Neural progenitor cell (in vitro differentiated cells): Measurements from ENCODE around the gene EML2. TPM values are rescaled to one million over a fixed set of nuclear protein-coding genes. Genes with fewer than 3 reads are reported as not detected.

Experiments
- DNase-seq: peaks from one replicate; pipeline ENCODE4 v3.0.0-alpha.2; 2016; ENCODE audit warnings: low spot score
- H2AFZ ChIP-seq: fragments of 200-600 bp; sonication (generic); replicated peaks from 2 replicates; pipeline ENCODE4 v1.6.1; 2016; ENCODE audit warnings: antibody characterized with exemption
- H3F3A ChIP-seq: fragments of 200-600 bp; sonication (generic); 2 replicates; pipeline ENCODE4 v1.6.1; 2016; ENCODE audit warnings: antibody characterized with exemption, low read depth
- H3K27ac ChIP-seq: fragments of 200-600 bp; sonication (generic); 2 replicates; pipeline ENCODE4 v1.5.1; 2016; ENCODE audit warnings: mild to moderate bottlenecking
- H3K27me3 ChIP-seq: fragments of 200-600 bp; sonication (generic); 2 replicates; pipeline ENCODE4 v1.6.1; 2016; ENCODE audit warnings: mild to moderate bottlenecking, moderate library complexity
- H3K36me3 ChIP-seq: fragments of 200-600 bp; sonication (generic); 2 replicates; pipeline ENCODE4 v1.5.1; 2016
- H3K4me1 ChIP-seq: fragments of 200-600 bp; sonication (generic); 2 replicates; pipeline ENCODE4 v1.6.1; 2016; ENCODE audit warnings: mixed run types
- H3K4me2 ChIP-seq: fragments of 200-600 bp; sonication (generic); 2 replicates; pipeline ENCODE4 v1.6.1; 2016
- H3K4me3 ChIP-seq: fragments of 200-600 bp; sonication (generic); 2 replicates; pipeline ENCODE4 v1.5.1; 2016
- H3K79me2 ChIP-seq: fragments of 200-600 bp; sonication (generic); 2 replicates; pipeline ENCODE4 v1.6.1; 2016; ENCODE audit warnings: low read depth
- H3K9ac ChIP-seq: fragments of 200-600 bp; sonication (generic); 2 replicates; pipeline ENCODE4 v1.6.1; 2016
- H3K9me3 ChIP-seq: fragments of 200-600 bp; sonication (generic); 2 replicates; pipeline ENCODE4 v1.5.1; 2016; ENCODE audit warnings: low read depth
- H4K20me1 ChIP-seq: fragments of 200-600 bp; sonication (generic); 2 replicates; pipeline ENCODE4 v1.6.1; 2016; ENCODE audit warnings: low read depth
- H3K27ac Mint-ChIP-seq: 3 replicates; pipeline ENCODE4 v1.8.0; 2021; ENCODE audit warnings: mixed read lengths
- H3K27me3 Mint-ChIP-seq: 2 replicates; pipeline ENCODE4 v1.8.0; 2022; ENCODE audit warnings: low read depth, mild to moderate bottlenecking, inconsistent platforms, moderate library complexity, mixed read lengths; ENCODE audit not compliant: insufficient read depth
- H3K36me3 Mint-ChIP-seq: 3 replicates; pipeline ENCODE4 v1.8.0; 2021; ENCODE audit warnings: mixed read lengths
- H3K4me1 Mint-ChIP-seq: 3 replicates; pipeline ENCODE4 v1.8.0; 2021; ENCODE audit warnings: mixed read lengths
- H3K4me3 Mint-ChIP-seq: 3 replicates; pipeline ENCODE4 v1.8.0; 2021; ENCODE audit warnings: mild to moderate bottlenecking, moderate library complexity, mixed read lengths
- H3K9me3 Mint-ChIP-seq: 3 replicates; pipeline ENCODE4 v1.8.0; 2020; ENCODE audit warnings: mixed read lengths
- CTCF ChIP-seq: fragments of 200-600 bp; sonication (generic); IDR thresholded peaks from 2 replicates; pipeline ENCODE4 v1.5.1; 2017; ENCODE audit warnings: antibody characterized with exemption, mild to moderate bottlenecking
- EZH2 ChIP-seq: fragments of 200-600 bp; sonication (generic); IDR thresholded peaks from 2 replicates; pipeline ENCODE4 v1.6.1; 2017; ENCODE audit warnings: antibody characterized with exemption, mild to moderate bottlenecking, moderate library complexity
- EZH2phosphoT487 ChIP-seq: fragments of 200-600 bp; sonication (generic); IDR thresholded peaks from 2 replicates; pipeline ENCODE4 v1.6.1; 2017; ENCODE audit warnings: antibody characterized with exemption
- total RNA-seq: library from RNA; depleted of rRNA; stranded (reverse); fragments of >200 nt; gene quantifications from 2 replicates; pipeline ENCODE4 v1.2.3, GENCODE V29; 2015; ENCODE audit warnings: low replicate concordance

The EML2 gene
- total RNA-seq, 1 donor from 2014 or later = 15.9 TPM

- Histone ChIP-seq H3F3A (peaks cover 42% of the 10 kb centered on the region), H3K27ac (no peak overlapping the region), H3K9me3 (no peaks in the 10 kb centered on the region), H3K79me2 (no peaks in the 10 kb centered on the region), H4K20me1 (peaks cover 8% of the 10 kb centered on the region), H3K27me3 (peaks cover 87% of the 10 kb centered on the region), H3K36me3 (no peaks in the 10 kb centered on the region), H3K4me2 (peak overlapping the region; percentile 72), H3K4me1 (peaks cover 12% of the 10 kb centered on the region), H3K9ac (no peak overlapping the region), H2AFZ (no peak overlapping the region), H3K4me3 (peak overlapping the region; percentile 31)
- Mint-ChIP-seq H3K4me1 (peaks cover 27% of the 10 kb centered on the region), H3K9me3 (no peaks in the 10 kb centered on the region), H3K27ac (no peak overlapping the region), H3K4me3 (peak overlapping the region; percentile 86), H3K36me3 (no peaks in the 10 kb centered on the region), H3K27me3 (peaks cover 37% of the 10 kb centered on the region)
- no peak for TF ChIP-seq EZH2phosphoT487
- TF ChIP-seq EZH2 = peak; percentile 5
- TF ChIP-seq CTCF = no peak
- DNase-seq = peak; percentile 92
Observed at GRCh38 chr19:45670670-45671453, 31.7 kb upstream of the EML2 start.

- Histone ChIP-seq H4K20me1 (peaks cover 8% of the 10 kb centered on the region), H2AFZ (peak overlapping the region; percentile 4), H3K27me3 (peaks cover 65% of the 10 kb centered on the region), H3K4me2 (peak overlapping the region; percentile 74), H3K9ac (no peak overlapping the region), H3K4me1 (peaks cover 12% of the 10 kb centered on the region), H3K4me3 (peak overlapping the region; percentile 39), H3K79me2 (no peaks in the 10 kb centered on the region), H3K36me3 (no peaks in the 10 kb centered on the region), H3F3A (peaks cover 35% of the 10 kb centered on the region), H3K27ac (no peak overlapping the region), H3K9me3 (no peaks in the 10 kb centered on the region)
- Mint-ChIP-seq H3K27me3 (peaks cover 39% of the 10 kb centered on the region), H3K9me3 (no peaks in the 10 kb centered on the region), H3K4me3 (peak overlapping the region; percentile 86), H3K27ac (peak overlapping the region; percentile 40), H3K4me1 (peaks cover 27% of the 10 kb centered on the region), H3K36me3 (no peaks in the 10 kb centered on the region)
- TF ChIP-seq EZH2phosphoT487 (no peak), CTCF (no peak), EZH2 (no peak)
- DNase-seq = no peak
Observed at GRCh38 chr19:45668342-45668871, 29.2 kb upstream of the EML2 start.

- peak within 1 kb of the TSS; percentile 39 for H3K4me3 ChIP-seq
- Mint-ChIP-seq H3K4me3 (peak within 1 kb of the TSS; percentile 86), H3K27me3 (peaks cover 39% of the 10 kb centered on the region), H3K27ac (peak within 1 kb of the TSS; percentile 93), H3K36me3 (no peaks in the 10 kb centered on the region), H3K9me3 (no peaks in the 10 kb centered on the region), H3K4me1 (peaks cover 27% of the 10 kb centered on the region)
- no peaks in the 10 kb centered on the region for H3K36me3 ChIP-seq
- peak within 1 kb of the TSS; percentile 4 for H2AFZ ChIP-seq
- no peaks in the 10 kb centered on the region for H3K79me2 ChIP-seq
- peaks cover 8% of the 10 kb centered on the region for H4K20me1 ChIP-seq
- no peaks in the 10 kb centered on the region for H3K9me3 ChIP-seq
- H3K27ac ChIP-seq = no peak within 1 kb of the TSS
- TF ChIP-seq CTCF = no peak
- TF ChIP-seq EZH2 = no peak
- no peak for TF ChIP-seq EZH2phosphoT487
- peak within 1 kb of the TSS; percentile 74 for H3K4me2 ChIP-seq
- H3K27me3 ChIP-seq = peaks cover 59% of the 10 kb centered on the region
- H3K9ac ChIP-seq = no peak within 1 kb of the TSS
- DNase-seq = peak; percentile 66
- H3F3A ChIP-seq = peaks cover 32% of the 10 kb centered on the region
- peaks cover 12% of the 10 kb centered on the region for H3K4me1 ChIP-seq
Observed at GRCh38 chr19:45667620-45668341, 28.6 kb upstream of the EML2 start, which contains the start of gene GIPR. TSS of gene GIPR (plus strand) at chr19:45668221. CDS start at chr19:45669521, 1,300 bp downstream.
